Measurements from ENCODE around the gene NDUFS7.

- TF ChIP-seq CTCF (IDR thresholded peaks at IDR 0.05) (no peak), ZFX (IDR thresholded peaks at IDR 0.05; ENCODE audit: borderline replicate concordance) (no peak)
These were observed 32.8 kb upstream of the NDUFS7 start for GRCh38 chr19:1350867-1351266.

Data from 22Rv1 (cell line).